GM18868 (cell line): ENCODE data around the gene SNAP25.

Experiments used
- ATAC-seq: cut with Tn5 transposase; IDR thresholded peaks from one replicate; pipeline ENCODE4 v1.9.1; 2021; ENCODE audit warnings: mild to moderate bottlenecking, moderate library complexity; ENCODE audit not compliant: unreplicated experiment

The SNAP25 gene

DNA sequence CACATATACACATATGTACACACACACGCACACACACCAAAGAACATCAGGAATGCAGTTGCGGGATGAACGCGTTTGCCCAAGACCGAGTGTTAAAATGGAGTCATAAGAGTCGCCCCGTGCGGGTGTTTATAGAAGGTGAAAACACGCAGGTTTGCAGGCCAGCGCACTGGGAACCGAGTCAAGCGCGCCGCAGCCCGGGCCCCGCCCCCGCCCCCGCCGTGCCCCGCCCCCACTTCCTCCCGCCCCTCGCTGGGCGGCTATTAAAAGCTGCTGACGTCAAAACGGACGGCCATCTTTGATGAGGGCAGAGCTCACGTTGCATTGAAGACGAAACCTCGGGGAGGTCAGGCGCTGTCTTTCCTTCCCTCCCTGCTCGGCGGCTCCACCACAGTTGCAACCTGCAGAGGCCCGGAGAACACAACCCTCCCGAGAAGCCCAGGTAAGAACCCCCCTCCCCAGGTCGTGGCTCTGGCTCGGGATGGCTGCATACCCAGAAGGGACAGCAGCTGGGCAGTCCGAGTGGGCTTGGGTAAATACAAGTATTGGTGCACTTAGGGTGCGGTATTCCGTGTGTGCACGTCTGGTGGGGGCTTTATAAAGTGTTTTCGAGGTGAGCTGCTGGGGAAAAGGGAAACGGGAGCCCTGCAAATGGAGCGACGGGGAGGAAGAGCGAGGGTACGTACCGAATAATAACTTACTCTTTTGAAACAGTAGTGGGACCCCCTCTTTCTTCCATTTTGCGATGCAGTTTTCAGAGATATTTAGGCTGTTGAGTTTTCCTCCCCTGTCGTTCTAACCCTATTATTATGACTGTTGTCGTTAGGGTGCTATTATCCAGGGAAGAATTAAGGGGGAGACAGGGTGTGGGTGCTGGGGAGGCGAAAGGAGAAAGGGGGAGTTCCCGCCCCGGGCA is at the start of gene SNAP25:
Gene SNAP25 (plus strand): TSS at position 295 of the 916 bp plus-strand sequence. CDS start 56,662 bp downstream, outside the sequence.
- no peak for ATAC-seq

DNA sequence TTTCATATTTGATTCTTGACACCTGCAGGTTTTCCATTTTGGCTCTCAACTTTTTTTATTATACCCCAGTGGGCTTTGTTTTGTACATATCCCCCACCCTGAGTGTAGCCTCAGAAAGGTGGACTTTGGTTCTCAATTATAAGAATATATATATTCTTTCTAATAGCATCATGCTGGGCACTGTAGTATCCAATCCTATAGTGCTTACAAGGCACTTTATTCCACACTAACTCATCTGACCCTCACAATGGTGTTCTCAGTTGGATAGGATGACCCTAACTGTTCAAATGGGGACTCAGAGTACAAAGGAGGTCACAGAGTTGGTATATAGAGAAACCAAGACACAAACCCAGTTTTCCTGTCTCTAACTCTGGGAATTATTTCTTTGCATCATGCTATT is 48.9 kb upstream of the SNAP25 start:
- ATAC-seq: no peak

DNA sequence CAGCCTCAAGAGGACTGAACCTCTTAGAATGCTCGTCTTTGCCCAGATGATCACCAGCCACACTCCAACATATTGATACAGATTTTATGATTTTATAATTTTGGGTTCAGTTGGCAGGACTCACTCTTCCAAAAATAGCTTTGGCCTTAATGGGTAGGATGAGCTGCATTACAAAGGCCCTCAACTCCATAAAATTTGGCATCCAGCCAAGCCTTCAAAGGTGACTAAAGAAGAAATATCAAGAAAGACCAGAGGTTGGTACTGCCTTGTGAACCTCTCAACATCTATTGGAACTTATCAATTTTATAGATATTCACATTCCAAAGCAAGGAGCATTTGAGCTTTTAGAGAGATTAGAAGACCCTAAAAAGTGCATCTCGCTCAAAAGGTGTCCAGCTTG is 48.4 kb upstream of the SNAP25 start:
- no peak for ATAC-seq

DNA sequence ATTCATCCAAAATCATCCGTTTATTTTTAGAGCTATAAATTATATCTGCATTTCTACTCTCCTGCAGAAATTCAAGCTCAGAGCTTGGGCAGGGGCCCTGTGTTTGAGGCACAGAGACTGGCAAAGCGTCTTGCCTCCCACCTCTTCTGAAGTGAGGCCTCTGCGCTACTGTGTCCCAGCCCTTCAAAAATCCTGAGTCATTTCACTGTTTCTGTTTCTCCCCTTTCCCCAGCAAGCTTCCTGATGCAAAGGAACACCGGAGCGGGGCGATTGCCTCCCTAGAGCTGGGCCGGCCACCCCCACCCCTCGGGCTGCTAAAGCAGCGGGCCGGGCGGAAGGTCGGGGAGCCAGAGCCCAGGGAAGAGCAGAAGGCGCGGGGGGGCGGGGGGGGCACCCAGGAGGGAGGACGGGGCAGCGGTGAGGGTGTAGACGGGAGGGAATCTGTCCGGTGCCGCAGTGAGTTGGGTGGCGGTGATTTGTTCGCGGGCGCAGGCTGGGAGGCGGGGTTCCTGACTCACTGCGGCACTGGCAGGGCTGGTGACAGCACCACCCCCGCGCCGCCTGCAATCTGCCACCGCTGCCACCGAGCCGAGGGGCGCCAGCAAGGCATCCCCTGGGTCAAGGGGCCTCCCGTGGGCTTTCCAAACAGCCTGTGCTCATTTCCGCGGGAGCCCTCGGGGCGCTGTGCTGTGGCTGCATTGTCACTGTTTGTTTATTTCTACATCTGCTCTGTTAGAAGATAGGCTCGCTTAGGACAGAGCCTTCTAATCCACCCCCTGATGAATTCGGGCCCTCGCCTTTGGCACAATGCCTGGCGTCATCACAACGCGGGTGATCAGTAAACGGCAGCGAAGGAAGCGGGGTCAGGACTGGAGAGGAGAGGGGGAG is 46.5 kb upstream of the SNAP25 start:
- ATAC-seq: peak; percentile 48

GRCh38 chr20:10172998-10173655 is 45.5 kb upstream of the SNAP25 start:
- no peak for ATAC-seq

DNA sequence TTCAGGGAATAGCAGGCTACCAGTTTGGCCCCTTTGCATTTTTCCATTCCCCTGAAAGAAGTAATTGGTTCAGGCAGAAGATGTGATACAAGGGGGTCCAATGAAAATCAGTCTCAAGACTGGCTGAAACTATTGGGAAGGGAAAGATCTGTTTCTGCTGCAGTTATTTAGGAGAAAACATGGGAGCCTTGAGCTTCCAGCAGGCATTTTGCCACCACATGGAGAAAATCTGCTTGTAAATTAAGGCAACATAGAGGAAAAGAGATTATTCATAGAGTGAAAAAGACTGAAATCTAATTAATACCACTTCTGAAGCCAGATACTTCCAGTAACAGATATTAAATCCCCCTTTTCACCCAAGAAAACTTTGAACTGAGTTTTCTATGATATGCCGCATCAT is 44.2 kb upstream of the SNAP25 start:
- ATAC-seq: no peak

DNA sequence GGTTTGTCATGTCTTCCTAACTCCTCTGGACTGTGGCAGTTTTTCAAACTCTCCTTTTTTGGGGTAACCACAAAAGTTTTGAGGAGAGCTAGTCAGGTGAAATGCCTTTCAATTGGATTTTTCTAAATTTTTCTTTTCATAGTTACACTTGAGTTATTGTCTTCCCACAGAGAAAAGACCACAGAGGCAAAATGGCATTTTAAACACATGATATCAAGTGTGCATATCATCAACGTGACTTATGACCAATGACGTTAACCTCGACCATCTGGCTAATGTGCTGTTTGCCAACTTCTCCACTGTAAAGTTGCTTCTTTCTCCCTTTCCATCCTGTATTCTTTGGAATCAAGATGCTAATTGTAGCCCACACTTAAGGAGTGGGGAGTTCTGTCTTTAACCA is 41.3 kb upstream of the SNAP25 start:
- no peak for ATAC-seq

GRCh38 chr20:10178091-10178490 is 40.5 kb upstream of the SNAP25 start:
- no peak for ATAC-seq

- no peak for ATAC-seq
These were observed 39.8 kb upstream of the SNAP25 start for GRCh38 chr20:10178727-10179313.

GRCh38 chr20:10179574-10180298 is 38.9 kb upstream of the SNAP25 start:
- ATAC-seq: no peak

GRCh38 chr20:10180651-10181235 is 37.9 kb upstream of the SNAP25 start:
- ATAC-seq: no peak

DNA sequence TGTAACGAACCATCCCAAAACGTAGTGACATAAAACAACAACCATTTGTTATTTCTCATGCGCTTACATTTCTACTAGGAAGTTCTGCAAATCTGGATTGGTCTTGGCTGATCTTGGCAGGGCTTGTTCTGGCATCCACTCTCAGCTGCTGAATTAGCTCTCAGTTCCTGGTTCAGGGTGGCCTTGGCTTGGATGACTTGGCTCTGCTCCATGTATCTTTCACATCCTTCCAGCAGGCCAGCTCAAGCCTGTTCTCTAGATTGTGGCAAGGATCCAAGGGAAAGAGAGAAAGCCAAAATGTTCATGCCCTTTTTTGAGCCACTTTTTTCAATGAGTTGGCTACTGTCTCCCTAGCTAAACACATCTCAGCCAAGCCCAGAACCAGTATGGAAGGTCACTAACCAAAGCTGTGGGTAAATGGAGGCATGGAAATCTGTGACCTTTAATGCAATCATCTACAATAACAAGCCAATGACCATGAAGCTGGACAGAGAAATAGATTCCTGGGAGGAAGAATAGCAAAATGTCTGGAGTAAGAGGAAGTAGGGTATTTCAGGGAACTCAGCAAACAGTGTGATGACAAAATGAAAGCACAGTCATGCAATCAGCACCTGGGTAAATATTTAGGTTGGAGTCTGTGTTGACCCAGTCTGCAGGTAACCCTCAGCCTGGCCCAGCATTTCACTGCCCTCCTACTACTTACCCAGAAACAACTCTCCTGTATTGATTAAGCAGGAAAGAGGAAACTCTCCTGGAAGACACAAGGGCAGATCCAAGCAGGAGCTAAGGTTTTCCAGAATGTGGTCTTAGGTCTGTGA is 32.7 kb upstream of the SNAP25 start:
- ATAC-seq: no peak

DNA sequence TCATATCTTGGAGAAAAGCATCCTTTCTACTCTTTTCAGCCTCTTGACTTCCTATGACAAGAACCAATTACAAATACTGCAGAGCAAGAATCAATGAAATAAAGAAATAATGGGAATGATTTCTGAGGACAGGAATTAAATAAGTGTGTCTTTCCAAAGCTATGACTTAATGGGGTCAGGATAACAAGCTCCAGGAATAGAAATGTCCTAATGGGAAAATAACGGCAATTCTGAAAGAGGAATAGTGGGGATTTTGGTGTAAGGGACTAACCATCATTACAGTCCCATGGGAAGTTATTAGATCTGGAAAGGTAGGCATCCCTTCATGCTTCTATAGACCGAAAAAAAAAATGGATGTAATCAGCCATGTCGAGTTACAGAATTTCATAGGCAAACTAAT is 28.2 kb upstream of the SNAP25 start:
- no peak for ATAC-seq

GRCh38 chr20:10192171-10192570 is 26.5 kb upstream of the SNAP25 start:
- no peak for ATAC-seq

GRCh38 chr20:10194166-10194565 is 24.5 kb upstream of the SNAP25 start:
- ATAC-seq: no peak

DNA sequence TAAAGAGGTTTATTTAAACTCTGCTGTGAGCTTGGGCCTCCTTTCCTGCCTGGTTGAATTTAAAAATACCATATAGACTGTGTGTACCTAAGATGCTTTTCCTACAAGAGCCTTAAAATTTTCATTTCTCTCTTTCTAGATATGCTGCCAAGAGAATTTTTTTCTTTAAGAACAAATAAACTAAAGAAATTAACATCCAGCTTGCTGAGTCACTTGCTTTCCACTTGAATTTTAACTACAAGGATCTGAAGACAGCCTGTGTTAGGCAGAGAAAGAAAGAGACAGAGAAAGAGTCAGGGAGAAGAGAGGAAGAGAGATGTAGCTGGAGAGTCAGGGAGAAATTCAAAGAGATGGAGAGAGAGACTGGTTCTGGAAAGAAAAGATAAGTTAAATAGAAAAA is 18.3 kb upstream of the SNAP25 start:
- ATAC-seq: no peak

DNA sequence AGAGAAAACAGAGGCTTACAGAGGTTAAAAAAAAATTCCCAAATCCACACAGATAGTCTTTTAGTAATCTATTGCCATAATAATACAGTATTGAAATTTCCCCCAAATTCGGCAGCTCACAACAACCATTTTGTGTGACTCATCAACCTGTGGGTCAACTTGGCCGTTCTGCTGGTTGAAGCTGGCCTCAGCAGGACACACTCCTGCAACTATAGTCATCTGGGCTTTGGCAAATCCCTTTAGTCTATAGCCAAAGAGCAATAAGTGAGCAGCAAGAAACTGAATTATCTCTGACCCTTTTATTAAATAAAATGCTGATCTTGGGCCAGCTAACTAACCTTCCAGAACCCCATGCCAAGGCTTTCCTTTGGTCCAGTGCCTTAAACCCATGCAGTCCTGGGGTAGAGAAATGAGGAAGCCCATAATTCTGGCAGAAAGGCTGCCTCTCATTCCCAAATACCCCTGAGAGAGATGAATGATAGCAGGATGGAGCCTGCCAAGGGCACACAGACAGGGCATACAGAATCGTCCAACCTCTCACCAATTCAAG is 17.2 kb upstream of the SNAP25 start:
- no peak for ATAC-seq

DNA sequence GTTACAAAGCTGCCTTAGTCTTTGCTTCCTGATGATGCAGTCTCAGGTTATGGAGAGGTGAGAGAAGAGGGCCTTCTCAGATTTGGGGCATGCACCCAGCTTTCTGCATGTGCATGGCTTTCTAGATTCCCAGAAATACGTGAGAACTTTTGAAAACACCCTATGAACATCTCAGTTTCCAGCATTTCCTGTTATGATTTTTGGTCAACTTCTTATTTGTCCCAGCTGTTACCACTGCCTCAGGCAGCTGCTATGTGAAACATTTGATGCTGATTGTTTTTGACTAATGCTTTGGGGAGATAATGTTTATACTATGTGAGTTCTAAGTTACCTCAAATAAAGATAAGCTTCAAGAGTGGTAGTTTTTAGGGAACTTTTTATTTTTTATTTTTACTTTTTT is 9.5 kb upstream of the SNAP25 start:
- no peak for ATAC-seq

GRCh38 chr20:10213526-10213925 is 5.1 kb upstream of the SNAP25 start:
- no peak for ATAC-seq
